H1 (cell line): ENCODE data around the gene SLC4A8. TPM values are rescaled to one million over a fixed set of nuclear protein-coding genes. Genes with fewer than 3 reads are reported as not detected.

ENCODE experiments used
- ASH2L ChIP-seq: fragments of 200-600, 300-600 bp; sonication (generic); IDR thresholded peaks from one replicate; pipeline ENCODE4 v1.7.1; 2017; ENCODE audit warnings: low read length
- ATF2 ChIP-seq: IDR thresholded peaks from 2 replicates; pipeline ENCODE4 v1.6.1; 2012; ENCODE audit warnings: low read length, inconsistent platforms
- FOSL1 ChIP-seq: IDR thresholded peaks from 2 replicates; pipeline ENCODE4 v1.6.1; 2011; ENCODE audit warnings: mild to moderate bottlenecking, low read depth, low read length, moderate library complexity; ENCODE audit not compliant: insufficient read depth
- POLR2AphosphoS5 ChIP-seq: IDR thresholded peaks from 2 replicates; pipeline ENCODE4 v1.6.1; 2011; ENCODE audit warnings: low read depth, low read length
- polyA plus RNA-seq, 7 experiments: library from polyadenylated mRNA; depleted of rRNA in 3 of 7; stranded (reverse) in 5 of 7; unstranded in 2 of 7; fragments of >200 nt in 5 of 7; fragments of 200-250 nt in 2 of 7; gene quantifications; 1 replicate in 5 of 7; 2 replicates in 1 of 7; 4 replicates in 1 of 7; pipeline versions ENCODE4 v1.2.1 to v1.2.3, GENCODE V29; 2011 to 2013; ENCODE audit warnings: missing spikeins in 2 of 7, mixed read lengths in 2 of 7
- total RNA-seq: library from RNA; stranded (reverse); fragmentation: NEBNext Ultra II Directional; extraction: Animal tissue kit (Norgen Biotek cat#: 25700); gene quantifications from 2 replicates; pipeline ENCODE4 v1.2.1, GENCODE V29; 2021

The SLC4A8 gene
- total and polyA plus RNA-seq, 2 of the 8 experiments (the other 6 are each of a cell fraction or from before 2014, with no cell fraction given): 11.2 to 13.4 TPM

- TF ChIP-seq ASH2L (no peak), FOSL1 (no peak), ATF2 (no peak), POLR2AphosphoS5 (no peak)
Observed at GRCh38 chr12:51517800-51518199, 93.2 kb downstream of the SLC4A8 start (continued).
